ENCODE results near the gene PLXNC1.

The PLXNC1 gene

GRCh38 chr12:94205822-94206221 is 57.4 kb downstream of the PLXNC1 start:
- TF ChIP-seq GATA3 (IDR thresholded peaks at IDR 0.05; ENCODE audit: low read depth, low read length) (no peak), GATA2 (IDR thresholded peaks at IDR 0.05; ENCODE audit: low read depth, low read length) (no peak)

- TF ChIP-seq GATA3 (IDR thresholded peaks at IDR 0.05; ENCODE audit: low read depth, low read length) (no peak), GATA2 (IDR thresholded peaks at IDR 0.05; ENCODE audit: low read depth, low read length) (no peak)
Measured at GRCh38 chr12:94206886-94207285, 58.5 kb downstream of the PLXNC1 start.

GRCh38 chr12:94207467-94207848 is 59.1 kb downstream of the PLXNC1 start:
- no peak for TF ChIP-seq GATA3 (IDR thresholded peaks at IDR 0.05; ENCODE audit: low read depth, low read length)
- TF ChIP-seq GATA2 (IDR thresholded peaks at IDR 0.05; ENCODE audit: low read depth, low read length): no peak

- TF ChIP-seq GATA2 (IDR thresholded peaks at IDR 0.05; ENCODE audit: low read depth, low read length) (no peak), GATA3 (IDR thresholded peaks at IDR 0.05; ENCODE audit: low read depth, low read length) (no peak)
Measured at GRCh38 chr12:94207849-94208621, 59.7 kb downstream of the PLXNC1 start.

GRCh38 chr12:94208622-94208966 is 60.2 kb downstream of the PLXNC1 start:
- no peak for TF ChIP-seq GATA3 (IDR thresholded peaks at IDR 0.05; ENCODE audit: low read depth, low read length)
- TF ChIP-seq GATA2 (IDR thresholded peaks at IDR 0.05; ENCODE audit: low read depth, low read length): no peak

GRCh38 chr12:94209240-94209639 is 60.9 kb downstream of the PLXNC1 start:
- TF ChIP-seq GATA2 (IDR thresholded peaks at IDR 0.05; ENCODE audit: low read depth, low read length) (no peak), GATA3 (IDR thresholded peaks at IDR 0.05; ENCODE audit: low read depth, low read length) (no peak)

- TF ChIP-seq GATA3 (IDR thresholded peaks at IDR 0.05; ENCODE audit: low read depth, low read length): no peak
- no peak for TF ChIP-seq GATA2 (IDR thresholded peaks at IDR 0.05; ENCODE audit: low read depth, low read length)
Measured at GRCh38 chr12:94211021-94211420, 62.6 kb downstream of the PLXNC1 start.

- TF ChIP-seq GATA3 (IDR thresholded peaks at IDR 0.05; ENCODE audit: low read depth, low read length) (no peak), GATA2 (IDR thresholded peaks at IDR 0.05; ENCODE audit: low read depth, low read length) (no peak)
Measured at GRCh38 chr12:94218233-94218632, 69.9 kb downstream of the PLXNC1 start.

- TF ChIP-seq GATA3 (IDR thresholded peaks at IDR 0.05; ENCODE audit: low read depth, low read length) (no peak), GATA2 (IDR thresholded peaks at IDR 0.05; ENCODE audit: low read depth, low read length) (no peak)
Measured at GRCh38 chr12:94219622-94220302, 71.4 kb downstream of the PLXNC1 start.

- no peak for TF ChIP-seq GATA2 (IDR thresholded peaks at IDR 0.05; ENCODE audit: low read depth, low read length)
- no peak for TF ChIP-seq GATA3 (IDR thresholded peaks at IDR 0.05; ENCODE audit: low read depth, low read length)
Measured at GRCh38 chr12:94220804-94221203, 72.4 kb downstream of the PLXNC1 start.

- TF ChIP-seq GATA2 (IDR thresholded peaks at IDR 0.05; ENCODE audit: low read depth, low read length): no peak
- TF ChIP-seq GATA3 (IDR thresholded peaks at IDR 0.05; ENCODE audit: low read depth, low read length): no peak
Measured at GRCh38 chr12:94222351-94223084, 74.1 kb downstream of the PLXNC1 start.

GRCh38 chr12:94223842-94224241 is 75.5 kb downstream of the PLXNC1 start:
- no peak for TF ChIP-seq GATA2 (IDR thresholded peaks at IDR 0.05; ENCODE audit: low read depth, low read length)

- no peak for TF ChIP-seq GATA3 (IDR thresholded peaks at IDR 0.05; ENCODE audit: low read depth, low read length)
- no peak for TF ChIP-seq GATA2 (IDR thresholded peaks at IDR 0.05; ENCODE audit: low read depth, low read length)
Measured at GRCh38 chr12:94225506-94225905, 77.1 kb downstream of the PLXNC1 start.

- TF ChIP-seq GATA2 (IDR thresholded peaks at IDR 0.05; ENCODE audit: low read depth, low read length): no peak
- TF ChIP-seq GATA3 (IDR thresholded peaks at IDR 0.05; ENCODE audit: low read depth, low read length): no peak
Measured at GRCh38 chr12:94225947-94226630, 77.7 kb downstream of the PLXNC1 start.
